Hepatocyte (in vitro differentiated cells): Measurements from ENCODE around the gene PHLDA2. TPM values are rescaled to one million over a fixed set of nuclear protein-coding genes. Genes with fewer than 3 reads are reported as not detected.

Source experiments
- DNase-seq: peaks from one replicate; pipeline ENCODE4 v3.0.0-alpha.2; 2016; ENCODE audit warnings: low spot score
- H2AFZ ChIP-seq: fragments of 200-600 bp; sonication (generic); 2 replicates; pipeline ENCODE4 v1.6.0; 2016; ENCODE audit warnings: antibody characterized with exemption, mild to moderate bottlenecking
- H3K27ac ChIP-seq: fragments of 200-600 bp; sonication (generic); 2 replicates; pipeline ENCODE4 v1.5.1; 2016; ENCODE audit warnings: mild to moderate bottlenecking
- H3K27me3 ChIP-seq: fragments of 200-600 bp; sonication (generic); 2 replicates; pipeline ENCODE4 v1.6.1; 2016
- H3K36me3 ChIP-seq: fragments of 200-600 bp; sonication (generic); replicated peaks from 2 replicates; pipeline ENCODE4 v1.5.1; 2016; ENCODE audit warnings: low read depth; ENCODE audit not compliant: insufficient read depth
- H3K4me1 ChIP-seq: fragments of 200-600 bp; sonication (generic); 2 replicates; pipeline ENCODE4 v1.5.1; 2016; ENCODE audit warnings: mild to moderate bottlenecking, moderate library complexity; ENCODE audit not compliant: insufficient read depth
- H3K4me2 ChIP-seq: fragments of 200-600 bp; sonication (generic); 2 replicates; pipeline ENCODE4 v1.6.0; 2016
- H3K4me3 ChIP-seq: fragments of 200-600 bp; sonication (generic); 2 replicates; pipeline ENCODE4 v1.5.1; 2016; ENCODE audit warnings: mild to moderate bottlenecking
- H3K79me2 ChIP-seq: fragments of 200-600 bp; sonication (generic); 2 replicates; pipeline ENCODE4 v1.6.0; 2017; ENCODE audit warnings: mild to moderate bottlenecking
- H3K9me2 ChIP-seq: fragments of 200-600 bp; sonication (generic); replicated peaks from 2 replicates; pipeline ENCODE4 v1.6.0; 2017; ENCODE audit warnings: mild to moderate bottlenecking; ENCODE audit not compliant: insufficient read depth
- H3K9me3 ChIP-seq: fragments of 200-600 bp; sonication (generic); 2 replicates; pipeline ENCODE4 v1.5.1; 2016; ENCODE audit warnings: low read depth, mild to moderate bottlenecking
- H4K20me1 ChIP-seq: fragments of 200-600 bp; sonication (generic); 2 replicates; pipeline ENCODE4 v1.6.0; 2016; ENCODE audit warnings: mild to moderate bottlenecking; ENCODE audit not compliant: insufficient read depth, poor library complexity, severe bottlenecking
- CTCF ChIP-seq: fragments of 200-600 bp; sonication (generic); IDR thresholded peaks from 2 replicates; pipeline ENCODE4 v1.5.1; 2016; ENCODE audit warnings: antibody characterized with exemption, mild to moderate bottlenecking; ENCODE audit not compliant: poor library complexity
- EZH2 ChIP-seq: fragments of 200-600 bp; sonication (generic); IDR thresholded peaks from 2 replicates; pipeline ENCODE4 v1.6.1; 2016; ENCODE audit warnings: antibody characterized with exemption, mild to moderate bottlenecking, borderline replicate concordance
- EZH2phosphoT487 ChIP-seq: fragments of 200-600 bp; sonication (generic); IDR thresholded peaks from one replicate; pipeline ENCODE4 v1.6.1; 2018; ENCODE audit warnings: antibody characterized with exemption, mild to moderate bottlenecking, low read depth, moderate library complexity; ENCODE audit not compliant: unreplicated experiment, severe bottlenecking
- WGBS: methylation state at CpG from one replicate; pipeline ENCODE4 v1.1.6; 2016; ENCODE audit warnings: low lambda C conversion rate; ENCODE audit errors: missing lambda C conversion rate; 5-methylcytosine and 5-hydroxymethylcytosine counted together
- polyA plus RNA-seq: library from polyadenylated mRNA; unstranded; fragments of >200 nt; fragmentation: Nextera tagmentation; extraction: Ambion mirVana; gene quantifications from 2 replicates; pipeline ENCODE4 v1.2.1, GENCODE V29; 2016
- total RNA-seq: library from RNA; depleted of rRNA; stranded (reverse); fragments of >200 nt; gene quantifications from 2 replicates; pipeline ENCODE4 v1.2.3, GENCODE V29; 2014

PHLDA2 gene
- total and polyA plus RNA-seq, 2 experiments from 2014 or later = 7.1 to 62.4 TPM

- no peak overlapping the region for H3K27ac ChIP-seq
- no peak overlapping the region for H2AFZ ChIP-seq
- DNase-seq = no peak
- no peak overlapping the region for H3K4me3 ChIP-seq
- WGBS = 93% methylated on average over 3 of the region's 3 CpGs
- no peaks in the 10 kb centered on the region for H3K9me2 ChIP-seq
- no peaks in the 10 kb centered on the region for H3K27me3 ChIP-seq
- no peaks in the 10 kb centered on the region for H3K4me1 ChIP-seq
- peaks cover 31% of the 10 kb centered on the region for H3K79me2 ChIP-seq
- no peak overlapping the region for H3K4me2 ChIP-seq
- no peaks in the 10 kb centered on the region for H3K9me3 ChIP-seq
- H3K36me3 ChIP-seq = peaks cover 6% of the 10 kb centered on the region
- TF ChIP-seq CTCF = no peak
- no peak for TF ChIP-seq EZH2
- no peak for TF ChIP-seq EZH2phosphoT487
- H4K20me1 ChIP-seq = peaks cover 25% of the 10 kb centered on the region
Observed at GRCh38 chr11:2958251-2958650, 29.0 kb upstream of the PHLDA2 start.

GRCh38 chr11:2955906-2956476, 26.8 kb upstream of the PHLDA2 start:
- WGBS = 61% methylated on average over 6 of the region's 6 CpGs
- Histone ChIP-seq H3K9me2 (no peaks in the 10 kb centered on the region), H4K20me1 (peaks cover 16% of the 10 kb centered on the region), H3K9me3 (no peaks in the 10 kb centered on the region), H3K4me1 (no peaks in the 10 kb centered on the region), H3K4me2 (no peak overlapping the region), H3K27ac (no peak overlapping the region), H3K27me3 (no peaks in the 10 kb centered on the region), H3K4me3 (no peak overlapping the region), H3K79me2 (peaks cover 20% of the 10 kb centered on the region), H2AFZ (no peak overlapping the region), H3K36me3 (peaks cover 9% of the 10 kb centered on the region)
- DNase-seq = no peak
- TF ChIP-seq CTCF (peak; percentile 16), EZH2 (no peak)

- TF ChIP-seq EZH2phosphoT487 = no peak
- TF ChIP-seq EZH2 = no peak
- no peak for TF ChIP-seq CTCF
- Histone ChIP-seq H2AFZ (no peak overlapping the region), H3K4me3 (no peak overlapping the region), H3K4me2 (no peak overlapping the region), H4K20me1 (peaks cover 4% of the 10 kb centered on the region), H3K27ac (peak overlapping the region; percentile 46), H3K27me3 (no peaks in the 10 kb centered on the region), H3K79me2 (peaks cover 17% of the 10 kb centered on the region), H3K9me3 (no peaks in the 10 kb centered on the region), H3K4me1 (no peaks in the 10 kb centered on the region), H3K9me2 (no peaks in the 10 kb centered on the region), H3K36me3 (peaks cover 19% of the 10 kb centered on the region)
- no peak for DNase-seq
- 84% methylated on average over 6 of the region's 6 CpGs for WGBS
Observed at GRCh38 chr11:2954263-2954662, 25.0 kb upstream of the PHLDA2 start.

- no peaks in the 10 kb centered on the region for H3K9me3 ChIP-seq
- H3K4me2 ChIP-seq = no peak overlapping the region
- H3K79me2 ChIP-seq = peaks cover 13% of the 10 kb centered on the region
- no peaks in the 10 kb centered on the region for H3K9me2 ChIP-seq
- no peaks in the 10 kb centered on the region for H3K4me1 ChIP-seq
- H4K20me1 ChIP-seq = peaks cover 7% of the 10 kb centered on the region
- H3K36me3 ChIP-seq = peaks cover 19% of the 10 kb centered on the region
- DNase-seq = no peak
- H3K27me3 ChIP-seq = no peaks in the 10 kb centered on the region
- no peak overlapping the region for H2AFZ ChIP-seq
- WGBS = 81% methylated on average over 6 of the region's 6 CpGs
- no peak overlapping the region for H3K27ac ChIP-seq
- no peak overlapping the region for H3K4me3 ChIP-seq
- no peak for TF ChIP-seq EZH2phosphoT487
- no peak for TF ChIP-seq CTCF
- TF ChIP-seq EZH2 = no peak
Observed at GRCh38 chr11:2952290-2952689, 23.1 kb upstream of the PHLDA2 start.
